Parietal lobe (tissue), 2 donors: ENCODE data around the gene HACE1. TPM values are rescaled to one million over a fixed set of nuclear protein-coding genes. Genes with fewer than 3 reads are reported as not detected.

Source experiments
- small RNA-seq: library from RNA; depleted of rRNA; stranded (forward); fragments of <200 nt; gene quantifications from one replicate; pipeline ENCODE3, GENCODE V24; 2014; ENCODE audit warnings: low replicate concordance
- total RNA-seq: library from RNA; depleted of rRNA; stranded (reverse); fragments of >200 nt; gene quantifications from one replicate; pipeline ENCODE4 v1.2.3, GENCODE V29; 2014

Gene HACE1
- 81.7 TPM for total RNA-seq

GRCh38 chr6:104859225-104860146 is at the start of gene HACE1:
HACE1 (minus strand) TSS chr6:104859919; CDS start chr6:104859642, 277 bp downstream.

Small RNA genes within 50 kb of the gene (small RNA-seq; reads per million reads assigned to genes)
- not detected for gene RNU6-897P

Other genes with a start within 250 kb of the HACE1 start
- gene LIN28B, start 97.2 kb upstream of the HACE1 start, total RNA-seq = 0.63 TPM